HG02943 (cell line): Measurements from ENCODE around the gene OR11H6.
"Not testable (repeated sequence)": the region's sequence is repeated elsewhere in the genome, so short reads cannot be mapped to it uniquely, and the experiment has no call there.

ENCODE experiments used
- ATAC-seq: cut with Tn5 transposase; IDR thresholded peaks from one replicate; pipeline ENCODE4 v1.9.1; 2021; ENCODE audit warnings: mild to moderate bottlenecking, low read depth, moderate library complexity; ENCODE audit not compliant: unreplicated experiment

Gene OR11H6

DNA sequence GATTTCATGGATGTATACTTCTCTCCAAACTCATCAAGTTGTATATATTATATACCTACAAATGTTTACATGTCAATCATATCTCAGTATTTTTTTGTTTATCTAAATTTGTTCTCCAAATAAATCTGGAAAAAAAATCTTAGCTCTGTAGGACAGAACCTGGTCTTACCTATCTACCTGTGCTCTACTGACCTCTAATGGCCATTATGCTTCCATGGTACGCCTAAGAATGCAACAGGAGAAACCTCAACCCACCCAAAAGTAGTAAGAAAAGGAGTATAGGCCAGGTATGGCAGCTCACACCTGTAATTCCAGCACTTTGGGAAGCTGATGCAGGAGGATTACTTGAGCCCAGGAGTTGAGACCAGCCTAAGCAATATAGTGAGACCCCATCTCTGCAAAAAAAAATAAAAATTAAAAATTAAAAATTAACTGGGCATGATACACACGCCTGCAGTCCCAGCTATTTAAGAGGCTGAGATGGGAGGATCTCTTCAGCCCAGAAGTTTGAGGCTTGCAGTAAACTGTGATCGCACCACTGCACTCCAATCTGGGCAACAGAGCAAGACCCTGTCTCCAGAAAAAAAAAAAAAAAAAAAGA is 24.2 kb downstream of the OR11H6 start:
- ATAC-seq = no peak

DNA sequence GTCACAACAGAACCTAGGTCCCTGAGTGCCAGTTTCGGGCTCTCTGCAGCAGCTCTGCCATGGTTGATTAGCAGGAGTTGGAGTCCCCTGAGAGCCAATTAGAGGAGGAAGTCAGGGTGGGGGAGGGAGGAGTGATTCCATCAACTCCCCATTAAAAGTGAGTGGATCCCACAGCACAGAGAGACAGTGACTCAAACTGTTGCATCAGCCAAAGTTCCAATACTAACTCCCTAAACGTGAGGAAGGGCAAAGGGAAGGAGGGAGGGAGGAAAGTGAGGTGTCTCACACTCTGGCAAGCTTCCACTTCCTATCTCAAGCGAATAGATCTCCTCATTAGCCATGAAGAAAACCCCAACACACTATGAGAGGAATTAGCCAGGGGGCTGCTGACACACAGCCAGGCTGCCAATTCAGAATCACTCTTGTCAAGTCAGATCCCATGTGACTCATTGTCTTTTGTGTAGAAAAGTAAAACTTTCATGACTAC is 39.2 kb downstream of the OR11H6 start:
- no peak for ATAC-seq

DNA sequence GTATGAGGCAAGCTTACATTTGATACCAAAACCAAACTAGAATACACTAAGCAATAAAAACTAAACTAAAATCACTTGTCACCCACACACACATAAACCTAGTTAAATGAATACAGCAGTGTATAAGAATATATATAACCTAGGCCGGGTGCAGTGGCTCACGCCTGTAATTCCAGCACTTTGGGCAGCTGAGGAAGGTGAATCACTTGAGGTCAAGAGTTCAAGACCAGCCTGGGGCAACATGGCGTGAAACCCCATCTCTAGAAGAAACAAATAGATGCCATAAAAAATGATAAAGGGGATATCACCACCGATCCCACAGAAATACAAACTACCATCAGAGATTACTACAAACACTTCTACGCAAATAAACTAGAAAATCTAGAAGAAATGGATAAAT is 40.9 kb downstream of the OR11H6 start:
- ATAC-seq = not testable (repeated sequence)

DNA sequence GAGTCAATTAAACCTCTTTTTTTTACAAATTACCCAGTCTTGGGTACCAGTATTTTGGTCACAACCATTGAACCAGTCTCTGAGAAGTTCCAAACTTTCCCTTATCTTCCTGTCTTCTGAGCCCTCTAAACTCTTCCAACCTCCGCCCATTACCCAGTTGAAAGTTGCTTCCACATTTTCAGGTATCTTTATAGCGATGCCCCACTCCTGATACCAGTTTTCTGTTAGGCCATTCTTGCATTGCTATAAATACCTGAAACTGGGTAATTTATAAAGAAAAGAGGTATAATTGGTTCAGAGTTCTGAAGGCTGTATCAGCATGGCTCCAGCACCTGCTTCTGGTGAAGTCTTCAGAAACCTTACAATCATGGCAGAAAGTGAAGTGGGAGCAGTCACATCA is 50.6 kb downstream of the OR11H6 start:
- ATAC-seq = no peak
